Suppressor macrophage treated with lipopolysaccharide for 4 hours (primary cell): ENCODE results near the gene C17orf113.

Experiments used
- DNase-seq: peaks from one replicate; pipeline ENCODE4 v3.0.0-alpha.2; 2020

Gene C17orf113

DNA sequence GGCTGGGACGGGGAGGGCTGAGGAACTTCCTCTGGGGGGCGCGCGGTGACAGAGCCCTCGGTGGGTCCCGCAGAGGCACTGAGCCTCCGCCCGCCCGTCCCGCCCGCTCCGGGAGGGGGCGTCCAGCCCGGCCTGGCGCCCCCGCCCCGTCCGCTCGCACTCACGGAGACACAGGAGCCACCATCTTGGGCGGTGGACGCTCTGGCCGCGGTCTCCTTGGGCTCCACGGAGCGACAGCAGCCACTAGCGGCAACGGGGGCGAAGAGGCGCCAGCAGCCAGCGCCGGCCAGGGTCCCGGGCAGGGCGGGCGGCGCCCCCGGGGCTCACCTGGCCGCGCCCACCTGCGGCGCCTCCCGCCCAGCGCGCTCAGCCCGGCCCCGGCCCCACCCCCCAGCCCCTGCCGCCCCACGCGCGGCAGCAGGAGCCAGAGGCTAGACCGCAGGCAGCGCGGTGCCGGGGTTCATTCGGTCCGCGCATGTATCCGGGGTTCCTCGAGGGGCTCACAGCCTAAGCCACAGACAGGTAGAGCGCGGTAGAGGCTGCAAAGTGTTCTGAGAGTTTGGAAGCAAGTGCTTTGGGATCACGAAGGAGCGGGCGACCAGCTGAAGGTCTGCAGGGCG lies at the start of gene C17orf113:
Gene C17orf113 (minus strand): TSS at position 209 of the 620 bp plus-strand sequence. CDS start 7,225 bp downstream, outside the sequence.
- peak; percentile 68 for DNase-seq

DNA sequence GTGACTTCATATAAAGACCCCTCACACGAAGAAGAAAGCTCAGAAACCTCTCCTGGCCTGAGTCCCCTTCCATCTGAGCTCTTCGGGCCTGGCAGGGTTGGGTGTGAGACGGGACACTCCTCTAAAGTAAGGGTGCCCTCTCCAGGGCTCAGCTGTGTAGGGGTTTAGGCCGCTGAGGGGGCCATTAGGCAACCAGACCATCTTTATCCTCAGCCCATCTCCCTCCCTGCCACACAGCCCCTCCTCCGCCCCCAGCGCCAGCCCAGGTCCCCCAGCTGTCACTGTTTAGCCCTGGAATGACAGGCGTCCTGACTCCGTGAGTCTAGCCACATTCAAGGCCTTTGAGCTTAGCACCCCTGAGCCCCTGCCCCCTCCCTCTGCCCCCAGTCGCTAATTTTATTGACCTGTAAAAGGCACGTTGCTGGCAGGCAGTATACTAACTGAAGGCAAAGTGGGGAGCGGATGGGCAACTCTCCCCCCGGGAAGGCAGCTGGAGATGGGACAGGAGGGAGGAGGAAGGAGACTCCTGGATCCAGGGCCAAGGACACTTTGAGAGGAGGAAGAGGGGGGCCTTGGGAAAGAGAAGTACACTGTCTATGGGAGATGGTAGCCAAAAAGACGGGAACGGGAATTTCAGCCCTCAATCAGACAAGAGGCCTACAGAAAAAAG lies 48.5 kb upstream of the C17orf113 start:
- DNase-seq = no peak

DNA sequence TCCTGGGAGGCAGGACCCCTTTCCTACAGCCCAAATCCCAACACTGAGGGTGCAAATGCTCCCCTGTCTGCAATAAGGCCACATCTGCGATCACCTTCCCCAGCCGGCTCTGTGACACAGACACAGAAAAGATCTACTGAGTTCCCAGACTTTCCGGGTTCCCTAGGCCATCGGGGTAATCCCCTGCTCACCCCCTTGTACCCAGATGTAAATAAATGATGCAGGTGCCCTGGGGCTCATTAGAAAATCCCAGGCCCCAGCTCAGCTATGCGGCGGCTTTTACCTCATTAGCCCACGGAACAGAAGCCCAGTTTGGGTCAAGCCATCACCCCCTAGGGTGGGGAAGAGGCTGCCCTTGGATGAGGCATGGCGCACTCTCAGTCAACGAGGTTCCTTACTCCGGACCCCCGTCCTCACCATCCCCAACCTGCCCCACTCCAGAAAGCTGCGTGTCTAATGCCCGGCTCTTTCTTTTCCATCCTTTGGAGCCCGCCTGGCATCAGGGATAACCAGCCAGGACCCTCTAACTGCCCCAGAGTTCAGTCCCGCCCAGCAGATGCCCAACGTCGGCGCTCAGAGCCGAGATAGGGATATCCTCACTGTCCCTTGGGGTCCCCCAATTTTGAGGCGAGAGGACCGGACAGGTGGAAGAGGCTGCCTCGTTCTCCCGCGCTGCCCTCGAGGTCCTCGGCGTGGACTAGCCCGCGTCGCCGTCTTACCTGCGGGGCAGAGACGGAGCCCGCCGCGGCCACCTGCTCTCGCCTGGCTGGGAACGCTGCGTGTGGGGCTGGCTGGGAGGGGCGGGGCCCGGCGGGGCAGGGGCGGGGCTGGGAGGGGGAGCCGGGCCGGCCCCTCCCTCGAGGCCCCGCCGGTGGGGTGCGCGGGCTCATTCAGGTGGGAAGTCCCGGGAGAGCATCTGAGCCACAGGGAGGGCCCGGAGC lies 47.6 kb upstream of the C17orf113 start, which contains the start of gene ZNF385C:
Gene ZNF385C (minus strand): TSS at position 783 of the 941 bp plus-strand sequence. CDS start 35,417 bp downstream, outside the sequence.
- DNase-seq = no peak

DNA sequence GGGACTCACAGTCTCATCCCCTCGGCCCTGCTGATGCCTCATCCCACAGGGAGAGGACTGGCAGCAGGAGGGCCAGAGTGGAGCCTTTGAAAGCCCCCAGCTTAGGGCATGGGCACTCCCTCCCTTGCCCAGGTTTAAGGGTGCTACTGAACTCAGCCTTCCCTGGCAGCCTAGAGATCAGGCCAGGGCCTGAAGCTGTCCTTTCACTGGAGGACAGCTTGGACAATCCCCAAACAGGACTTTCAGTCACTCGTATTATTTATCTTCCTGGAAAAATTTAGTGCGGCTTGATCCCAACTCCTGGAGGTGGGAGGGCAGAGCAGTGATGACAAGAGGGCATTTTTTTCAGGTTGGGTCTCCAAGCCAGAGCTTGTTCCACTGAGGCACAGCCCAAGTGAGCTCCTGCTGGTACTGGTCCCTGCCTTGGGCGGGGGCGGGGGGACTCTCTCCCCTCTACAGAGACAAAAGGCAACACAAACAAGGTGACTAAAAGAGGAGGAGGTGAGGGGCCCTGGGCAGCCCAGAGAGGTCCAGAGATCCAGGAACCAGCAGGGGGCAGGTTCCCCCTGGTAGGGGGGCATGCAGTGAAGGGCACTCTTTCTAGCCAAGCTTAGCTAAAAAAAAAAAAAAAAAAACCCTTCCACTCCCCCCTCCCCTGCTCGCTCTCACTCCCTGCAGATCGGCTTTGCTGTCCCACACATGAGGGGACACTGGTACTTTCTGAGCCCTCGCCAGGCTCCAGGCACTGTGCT lies 46.1 kb upstream of the C17orf113 start:
- no peak for DNase-seq

DNA sequence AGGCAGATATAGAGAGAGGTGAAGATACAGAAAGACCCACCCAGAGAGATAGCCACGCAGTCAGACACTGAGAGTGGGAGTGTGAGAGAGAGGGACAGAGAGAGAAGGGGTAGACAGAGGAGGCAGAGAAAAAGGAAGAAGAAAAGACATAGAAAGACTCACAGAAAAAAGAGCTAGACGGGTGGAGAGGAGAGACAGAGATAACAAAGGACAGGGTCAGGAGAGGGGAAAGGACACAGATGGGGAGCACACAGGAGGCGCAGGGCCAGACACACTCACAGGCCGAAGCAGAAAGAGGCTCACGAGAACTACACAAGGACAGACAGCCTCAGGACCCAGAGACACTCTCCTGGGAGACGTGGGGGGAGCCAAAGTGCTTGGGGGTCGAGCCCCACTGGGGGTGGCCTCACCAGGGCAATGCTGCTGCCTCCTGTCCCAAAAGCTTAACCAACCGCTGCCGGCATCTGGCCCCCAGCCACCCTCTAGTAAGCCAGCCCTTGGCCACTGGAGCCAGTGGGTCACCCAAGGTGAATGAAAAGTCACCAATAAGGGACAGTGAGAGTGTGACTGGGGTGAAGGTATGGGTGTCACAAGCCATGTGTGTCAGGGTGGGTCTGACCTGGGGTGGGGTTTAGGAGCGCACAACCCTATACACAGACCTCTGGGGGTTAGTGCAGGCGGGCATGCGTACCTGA lies 44.1 kb upstream of the C17orf113 start:
- no peak for DNase-seq

DNA sequence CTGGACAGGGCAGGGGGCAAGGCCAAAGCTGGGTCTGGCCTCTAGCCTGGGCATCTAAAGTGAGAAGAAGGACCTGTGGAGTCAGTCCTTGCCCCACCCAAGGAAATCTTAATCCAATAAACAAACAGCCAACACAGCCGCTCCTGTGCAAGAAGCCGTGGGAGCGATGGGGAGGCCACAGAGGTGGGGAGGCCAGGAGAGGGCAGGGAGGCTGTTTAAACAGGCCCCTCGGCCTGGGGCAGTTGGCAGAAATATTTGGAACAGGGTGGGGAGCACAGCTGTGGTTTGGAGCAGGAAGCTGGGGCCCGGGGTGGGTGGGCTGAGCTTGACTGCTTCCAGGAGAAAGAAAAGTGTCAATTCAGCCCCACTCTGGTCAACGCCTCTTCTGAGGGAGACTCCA lies 42.5 kb upstream of the C17orf113 start:
- DNase-seq = no peak

DNA sequence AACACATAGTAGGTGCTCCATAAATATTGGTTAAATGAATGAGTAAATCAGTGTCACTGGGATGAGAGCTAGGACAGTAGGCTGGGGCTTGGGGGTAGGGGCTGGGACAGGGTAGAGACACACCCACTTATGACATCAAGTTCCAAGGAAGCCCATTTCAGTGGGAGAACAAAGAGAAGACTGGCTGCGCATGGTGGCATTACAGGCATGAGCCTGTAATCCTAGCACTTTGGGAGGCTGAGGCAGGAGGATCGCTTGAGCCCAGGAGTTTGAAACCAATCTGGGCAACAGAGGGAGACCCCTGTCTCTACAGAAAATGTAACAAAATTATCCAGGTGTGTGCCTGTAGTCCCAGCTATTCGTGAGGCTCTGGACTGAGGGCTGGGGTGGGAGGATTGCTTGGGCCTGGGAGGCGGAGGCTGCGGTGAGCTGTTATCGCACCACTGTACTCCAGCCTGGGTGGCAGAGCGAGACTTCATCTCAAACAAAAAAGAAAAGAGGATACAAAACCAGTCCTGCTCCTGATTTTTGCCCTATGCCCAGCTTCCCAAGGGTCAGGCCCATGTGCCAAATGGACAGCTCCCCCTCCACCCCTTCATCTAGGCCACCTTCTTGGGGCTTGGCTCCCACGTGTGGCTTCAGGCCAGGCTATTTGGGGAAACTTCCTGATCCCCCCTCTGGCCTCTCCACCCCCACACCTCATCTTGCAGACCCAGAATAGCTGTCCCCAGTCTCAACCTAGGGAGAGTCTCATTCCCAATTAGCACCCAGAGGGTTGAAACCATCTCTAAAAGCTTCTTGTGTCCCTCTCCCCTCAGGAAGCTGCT lies 40.8 kb upstream of the C17orf113 start:
- no peak for DNase-seq

DNA sequence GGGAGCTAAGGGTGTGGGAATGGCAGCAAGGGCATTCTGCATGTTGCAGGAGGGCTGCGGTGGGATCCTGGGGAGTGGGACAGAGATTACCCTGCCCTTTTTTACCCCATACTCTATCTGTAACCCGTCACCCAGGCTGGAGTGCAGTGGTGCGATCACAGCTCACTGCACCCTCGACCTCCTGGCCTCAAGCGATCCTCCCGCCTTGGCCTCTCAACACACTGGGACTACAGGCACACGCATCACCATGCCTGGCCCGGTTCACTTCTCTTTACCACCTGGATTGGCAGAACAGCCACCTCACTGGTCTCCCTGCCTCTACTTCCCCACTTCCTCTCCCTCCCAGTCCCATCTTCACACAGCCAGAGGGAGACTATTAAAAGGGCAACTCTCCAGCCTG lies 38.3 kb upstream of the C17orf113 start:
- DNase-seq = no peak

DNA sequence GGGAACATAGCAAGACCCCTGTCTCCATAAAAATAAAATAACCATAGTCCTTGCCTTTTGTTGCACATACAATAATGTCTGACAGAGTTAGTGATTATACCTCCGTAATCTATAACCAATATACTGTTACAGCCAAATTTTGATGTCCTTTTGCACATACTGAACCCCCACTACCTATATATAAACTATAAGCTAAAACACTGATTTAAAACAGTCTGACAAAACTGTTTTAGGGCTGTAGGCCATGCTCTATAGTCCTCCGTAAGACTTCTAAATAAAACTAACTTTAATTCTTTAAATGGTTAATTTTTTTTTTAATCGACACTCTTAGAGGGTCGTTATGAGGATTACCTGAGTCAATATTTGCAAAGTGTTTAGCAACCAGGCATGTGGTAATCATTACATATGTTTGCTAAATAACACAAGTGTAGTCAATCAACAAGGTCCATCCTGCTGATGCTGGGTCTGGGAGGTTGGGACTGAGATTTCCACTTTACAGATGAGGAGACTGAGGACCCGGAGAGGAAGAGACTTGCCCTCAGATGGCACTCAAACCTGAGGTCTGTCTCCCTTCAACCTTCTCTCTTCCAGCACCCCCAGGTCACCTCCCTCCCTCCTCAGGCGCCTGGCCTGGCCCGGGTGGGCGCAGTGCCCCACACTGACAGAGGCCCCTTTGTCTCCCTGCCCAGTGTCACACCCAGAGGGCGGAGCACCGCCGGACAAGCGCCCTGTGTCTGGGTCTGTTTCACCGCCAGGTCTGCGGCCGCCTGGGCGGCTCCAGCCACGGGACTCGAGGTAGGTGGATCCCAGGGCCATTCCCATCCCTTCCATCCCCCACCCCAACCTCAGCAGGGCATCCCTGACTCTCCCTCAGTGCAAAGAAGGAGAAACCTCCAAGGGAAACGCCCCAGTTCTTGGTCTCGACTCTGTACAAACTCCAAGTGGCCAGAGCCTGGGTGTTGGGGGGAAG lies 37.6 kb upstream of the C17orf113 start:
- no peak for DNase-seq

DNA sequence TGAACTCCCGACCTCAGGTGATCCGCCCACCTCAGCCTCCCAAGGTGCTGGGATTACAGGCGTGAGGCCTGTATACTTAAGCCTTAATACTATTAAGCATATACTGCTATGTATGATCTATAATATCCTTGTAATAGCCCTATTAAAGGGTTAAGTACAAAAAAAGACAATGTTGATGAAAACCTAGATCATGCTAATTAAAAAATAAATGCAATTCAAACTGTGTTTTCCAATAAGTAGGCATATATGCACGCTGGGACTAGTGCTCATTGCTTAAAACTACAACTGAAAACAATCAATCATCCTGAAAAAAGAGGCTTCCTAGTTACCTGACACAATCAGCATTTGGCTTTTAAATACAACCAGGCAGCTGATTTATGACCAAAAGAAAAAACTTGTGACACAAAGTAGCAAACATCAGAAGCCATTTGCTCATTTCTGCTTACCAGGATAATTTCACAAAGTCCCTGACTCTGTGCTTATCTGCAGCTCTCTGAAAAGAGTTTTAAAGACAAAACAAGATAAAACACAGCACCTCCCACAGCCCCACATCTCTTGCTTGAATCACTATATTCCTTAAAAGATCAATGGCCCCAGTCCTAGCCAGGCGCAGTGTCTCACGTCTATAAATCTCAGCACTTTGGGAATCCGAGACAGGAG lies 36.8 kb upstream of the C17orf113 start:
- DNase-seq = no peak

DNA sequence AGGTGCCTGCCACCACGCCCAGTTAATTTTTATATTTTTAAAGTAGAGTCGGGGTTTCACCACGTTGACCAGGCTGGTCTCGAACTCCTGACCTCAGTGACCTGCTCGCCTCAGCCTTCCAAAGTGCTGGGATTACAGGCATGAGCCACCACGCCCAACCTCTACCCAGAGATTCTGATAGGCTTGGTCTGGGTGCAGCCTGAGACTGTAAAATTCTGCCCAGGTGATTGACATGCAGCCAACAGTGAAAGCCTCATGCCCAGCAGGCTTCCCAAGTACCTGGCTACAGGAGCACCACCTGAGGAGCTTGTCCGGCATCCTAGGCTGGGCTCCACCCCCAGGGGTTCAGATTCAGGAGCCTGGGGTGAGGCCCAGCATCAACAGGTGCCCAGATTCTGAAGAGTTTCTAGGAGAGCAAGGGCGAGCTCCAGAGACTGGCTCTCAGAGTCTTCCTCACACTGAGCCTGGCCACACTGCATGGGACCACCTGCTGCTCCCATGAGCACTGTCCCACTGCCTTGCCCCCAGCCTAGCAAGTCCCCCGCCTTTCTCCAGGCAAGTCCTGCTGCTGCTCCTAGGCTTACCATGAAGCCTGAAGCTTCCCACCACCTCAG lies 31.2 kb upstream of the C17orf113 start:
- no peak for DNase-seq

DNA sequence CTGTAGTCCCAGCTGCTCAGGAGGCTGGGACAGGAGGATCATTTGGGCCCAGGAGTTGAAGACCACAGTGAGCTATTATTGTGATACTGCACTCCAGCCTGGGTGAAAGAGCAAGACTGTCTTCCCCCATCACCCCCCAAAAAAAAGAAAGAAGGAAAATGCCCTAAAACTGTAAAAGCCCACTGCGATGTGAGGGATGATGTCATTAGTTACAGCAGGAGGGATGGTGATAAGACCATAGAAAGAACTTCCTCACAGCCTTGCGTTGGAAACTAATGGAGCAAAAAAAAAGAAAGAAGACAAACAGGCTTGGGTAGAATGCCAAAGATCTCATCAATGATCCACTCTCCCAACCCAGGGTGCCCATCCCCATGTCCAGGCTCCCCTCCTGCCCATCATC lies 29.1 kb upstream of the C17orf113 start:
- DNase-seq = no peak

DNA sequence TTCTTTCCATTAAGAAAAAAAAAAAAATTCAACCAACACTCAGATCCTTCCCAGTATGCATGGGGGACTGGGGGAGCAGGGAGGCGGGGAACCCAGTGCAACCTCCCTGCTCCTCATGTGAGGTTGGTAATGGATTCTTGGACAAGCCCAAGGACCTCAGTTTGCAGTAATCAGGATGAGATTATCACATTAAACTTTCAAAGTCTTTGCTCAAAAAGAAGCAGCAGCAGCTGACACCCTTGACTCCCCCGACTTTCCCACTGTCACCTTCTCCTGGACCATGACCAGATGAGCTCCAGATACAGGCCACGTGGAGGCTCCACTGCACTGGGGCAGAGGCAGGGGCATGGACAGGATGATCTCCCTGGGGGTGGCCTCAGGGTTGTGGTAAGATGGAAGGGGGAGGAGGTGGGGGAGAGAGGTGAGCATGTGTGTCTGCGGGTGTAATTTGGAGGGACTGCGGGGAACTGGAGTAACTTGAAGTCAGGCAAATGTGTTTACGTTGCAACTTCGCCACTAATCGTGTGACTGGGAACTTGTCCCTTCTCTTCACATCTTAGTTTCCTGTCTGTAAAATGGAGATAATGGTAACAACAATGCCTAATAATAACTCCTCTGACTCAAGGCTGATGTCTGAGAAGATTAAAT lies 28.1 kb upstream of the C17orf113 start:
- no peak for DNase-seq

DNA sequence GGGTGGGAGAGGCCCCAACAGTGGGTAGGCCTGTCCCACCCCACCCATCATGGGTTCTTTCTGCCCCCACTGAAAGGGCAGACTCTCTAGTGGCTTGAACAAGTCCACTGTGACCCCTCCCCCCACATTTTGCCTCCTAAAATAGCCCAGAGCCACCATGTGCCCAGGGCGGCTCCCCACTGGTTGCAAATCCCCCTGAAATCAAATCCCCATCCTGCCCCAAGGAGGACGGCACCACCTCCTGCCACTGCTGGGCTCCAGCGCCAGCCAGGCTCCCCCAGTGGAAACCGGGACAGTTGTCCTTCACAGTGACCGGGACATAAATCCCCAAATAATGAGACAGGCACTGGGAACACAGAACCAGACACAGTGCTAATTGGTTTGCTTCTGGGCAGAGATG lies 27.4 kb upstream of the C17orf113 start:
- DNase-seq = no peak

DNA sequence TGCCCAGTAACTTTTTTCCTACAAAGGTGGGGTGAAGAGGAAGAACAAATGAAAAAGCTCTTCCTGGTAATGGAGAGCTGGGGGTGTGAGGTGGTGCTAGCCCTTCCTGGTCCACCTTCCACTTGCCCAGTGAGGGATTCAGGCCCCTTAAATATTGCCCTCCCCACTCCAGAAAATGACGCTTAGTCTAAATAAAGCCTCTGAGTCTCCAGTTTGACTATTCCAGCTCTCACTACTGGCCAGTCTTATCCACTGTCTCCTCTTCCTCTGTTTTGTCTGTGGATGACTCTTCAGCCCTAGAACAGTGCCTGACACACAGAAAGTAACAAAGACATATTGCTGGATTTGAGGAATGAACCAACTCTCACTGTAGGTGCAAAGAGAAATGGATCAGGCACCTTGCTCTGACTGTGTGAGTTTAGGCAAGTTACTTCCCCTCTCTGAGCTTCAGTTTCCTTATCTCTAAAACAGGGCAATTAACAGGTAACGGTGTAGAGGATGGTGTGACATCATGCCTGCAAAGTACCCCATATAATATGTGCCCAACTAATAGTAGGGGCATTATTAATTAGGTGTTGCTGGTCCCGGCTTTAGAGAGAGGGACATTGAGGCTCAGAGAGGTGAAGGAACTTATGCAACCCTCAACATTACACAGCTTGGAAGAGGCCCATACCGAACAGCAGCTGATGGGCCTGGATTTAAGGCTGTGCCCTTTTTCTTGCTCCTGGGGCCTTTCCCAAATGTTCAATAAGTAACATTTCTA lies 26.6 kb upstream of the C17orf113 start:
- DNase-seq = no peak

DNA sequence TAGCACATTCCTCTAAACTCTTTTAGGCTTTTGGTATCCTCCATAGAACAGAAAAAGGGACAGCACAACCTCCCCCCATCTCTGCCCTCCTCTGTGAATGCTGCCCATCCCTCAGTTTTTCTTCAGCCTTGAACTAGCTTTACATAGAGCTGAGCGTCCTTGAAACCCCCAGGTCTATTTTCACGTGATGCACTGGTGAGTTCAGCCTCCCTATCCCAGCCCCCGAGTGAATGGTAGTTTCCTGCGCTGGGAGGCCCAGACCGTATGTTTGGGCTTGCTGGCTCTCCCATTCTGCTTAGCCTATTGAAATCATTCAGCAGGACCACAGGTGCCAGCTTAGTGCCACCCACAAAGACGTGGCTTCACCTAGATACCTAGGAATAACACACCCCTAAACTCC lies 25.4 kb upstream of the C17orf113 start:
- DNase-seq = no peak

DNA sequence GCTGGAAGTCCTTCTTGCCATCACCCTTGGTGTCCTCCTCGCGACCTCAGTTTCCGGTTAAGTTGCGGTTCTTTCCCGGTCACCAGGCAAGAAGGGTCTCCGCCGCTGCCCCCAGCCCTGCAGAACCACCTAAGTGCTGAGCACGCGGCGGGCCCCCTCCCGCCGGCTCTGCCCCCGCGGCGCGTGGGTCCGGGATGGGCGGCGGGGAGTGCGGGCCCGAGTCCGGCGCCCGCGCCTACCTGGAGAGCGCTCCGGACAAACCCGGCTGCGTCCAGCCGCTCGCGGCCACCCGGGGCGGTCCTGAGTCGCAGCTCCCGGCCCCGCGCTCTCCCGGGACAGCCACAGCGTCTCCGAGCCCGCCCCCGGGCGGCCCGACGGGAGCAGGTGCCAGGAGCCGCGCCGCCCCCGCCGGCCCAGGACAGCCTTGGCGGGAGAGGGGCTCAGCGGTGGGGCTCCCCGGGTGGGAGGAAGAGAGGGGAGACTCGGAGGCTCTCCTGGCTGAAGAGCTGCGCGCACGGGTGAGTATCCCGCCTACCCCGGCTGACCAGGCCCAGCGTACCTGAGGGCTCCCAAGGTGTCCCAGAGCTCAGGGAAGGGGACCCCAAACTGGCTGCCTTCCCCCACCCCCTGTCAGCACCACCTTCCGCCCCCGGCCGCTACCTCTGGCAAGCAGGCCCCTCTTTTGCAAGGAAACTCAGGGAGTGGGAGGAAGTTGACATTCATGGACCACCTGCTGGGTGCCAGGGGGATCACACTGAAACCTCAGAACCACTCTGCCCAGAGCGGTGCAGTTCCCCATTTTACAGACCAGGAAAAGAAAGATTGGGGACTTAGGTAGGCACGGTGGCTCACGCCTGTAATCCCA lies 22.2 kb upstream of the C17orf113 start:
- DNase-seq = no peak
